HG02981 (cell line): Measurements from ENCODE around the gene EGFL7.

Experiments
- ATAC-seq: cut with Tn5 transposase; IDR thresholded peaks from one replicate; pipeline ENCODE4 v1.9.1; 2021; ENCODE audit warnings: mild to moderate bottlenecking, moderate library complexity; ENCODE audit not compliant: unreplicated experiment

EGFL7 gene

DNA sequence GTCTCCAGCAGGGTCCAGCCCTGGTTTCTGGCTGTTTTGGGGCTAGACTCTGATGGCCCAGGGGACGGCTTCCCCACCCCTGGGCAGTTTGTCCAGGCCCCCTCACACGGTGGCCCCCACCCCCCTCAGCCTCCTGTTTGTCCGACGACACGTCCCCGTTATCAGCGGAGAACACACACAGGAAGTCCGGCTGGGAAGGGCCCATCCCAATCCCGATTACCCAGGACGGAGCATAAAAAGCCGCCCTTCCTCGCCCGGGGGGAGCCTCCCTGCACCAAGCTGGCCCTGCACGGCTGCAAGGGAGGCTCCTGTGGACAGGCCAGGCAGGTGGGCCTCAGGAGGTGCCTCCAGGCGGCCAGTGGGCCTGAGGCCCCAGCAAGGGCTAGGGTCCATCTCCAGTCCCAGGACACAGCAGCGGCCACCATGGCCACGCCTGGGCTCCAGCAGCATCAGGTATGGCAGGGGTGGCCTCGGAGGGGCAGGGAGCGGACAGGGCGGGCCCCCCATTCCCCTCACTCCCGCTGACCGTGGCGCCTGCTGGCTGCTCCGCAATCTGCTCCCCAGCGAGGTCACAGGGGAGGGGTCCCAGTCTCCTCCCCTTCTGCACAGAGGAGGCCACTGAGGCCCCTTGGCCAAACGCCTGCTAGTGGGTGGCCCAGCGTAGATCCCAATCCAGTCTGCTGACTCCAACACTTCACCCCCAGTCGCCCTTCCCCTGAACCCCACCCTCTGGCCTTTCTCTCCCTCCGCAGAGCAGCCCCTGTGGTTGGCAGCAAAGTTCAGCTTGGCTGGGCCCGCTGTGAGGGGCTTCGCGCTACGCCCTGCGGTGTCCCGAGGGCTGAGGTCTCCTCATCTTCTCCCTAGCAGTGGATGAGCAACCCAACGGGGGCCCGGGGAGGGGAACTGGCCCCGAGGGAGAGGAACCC is at the start of gene EGFL7:
TSS of gene EGFL7 (plus strand) at position 261 of the 926 bp plus-strand sequence. CDS start 5,367 bp downstream, outside the sequence.
- no peak for ATAC-seq

DNA sequence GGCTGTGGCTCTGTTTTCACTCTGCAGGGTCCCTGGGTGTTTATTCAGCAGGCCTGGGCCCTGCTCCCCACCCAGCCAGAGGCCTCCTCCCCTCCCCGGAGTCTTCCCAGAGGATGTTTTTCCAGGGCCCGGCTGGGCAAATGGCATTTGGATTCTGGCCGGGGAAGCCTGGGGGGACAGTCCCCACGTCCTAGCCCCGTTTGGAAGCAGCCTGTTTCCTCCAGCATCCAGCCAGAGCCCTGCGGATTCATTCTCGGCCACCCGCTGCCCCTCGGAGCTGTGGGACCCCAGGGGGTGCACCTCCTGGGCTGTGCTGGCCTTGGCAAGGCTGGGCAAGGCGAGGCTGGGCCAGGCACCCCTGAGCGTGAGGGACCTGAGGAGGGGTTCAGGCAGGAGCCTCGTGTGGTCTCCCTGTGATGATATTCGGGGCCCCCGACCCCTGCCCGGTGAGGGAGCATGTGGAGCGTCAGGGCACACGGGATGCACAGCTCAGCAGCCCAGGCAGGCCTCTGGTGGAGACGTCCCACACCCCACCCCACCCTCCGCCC is 48.8 kb upstream of the EGFL7 start:
- no peak for ATAC-seq

DNA sequence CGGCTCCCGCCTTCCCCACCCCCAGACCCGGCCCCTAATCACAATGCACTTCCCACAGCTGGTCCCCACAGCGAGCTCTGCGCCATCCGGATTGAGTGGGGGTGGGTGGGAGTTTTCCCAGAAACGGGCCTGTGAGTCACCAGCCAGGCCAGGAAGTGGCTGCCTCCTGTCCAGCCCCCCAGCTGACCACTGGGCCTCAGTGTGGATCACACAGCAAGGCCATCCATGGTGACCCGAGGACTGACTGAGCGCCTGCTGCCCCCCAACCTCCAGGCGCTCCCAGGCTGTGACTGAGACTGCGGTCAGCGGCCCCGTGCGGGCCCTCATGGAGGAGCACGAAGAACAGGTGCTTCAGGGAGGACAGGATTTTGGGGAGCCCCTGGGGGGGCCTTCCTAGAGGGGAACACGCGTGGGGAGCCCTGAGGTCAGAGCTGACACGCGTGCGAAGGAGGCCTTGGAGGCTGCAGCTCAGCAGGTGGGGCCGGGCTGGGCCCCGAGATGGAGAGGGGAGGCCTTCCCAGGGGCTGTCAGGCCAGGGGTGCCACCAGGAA is 48.3 kb upstream of the EGFL7 start:
- ATAC-seq, result no peak

DNA sequence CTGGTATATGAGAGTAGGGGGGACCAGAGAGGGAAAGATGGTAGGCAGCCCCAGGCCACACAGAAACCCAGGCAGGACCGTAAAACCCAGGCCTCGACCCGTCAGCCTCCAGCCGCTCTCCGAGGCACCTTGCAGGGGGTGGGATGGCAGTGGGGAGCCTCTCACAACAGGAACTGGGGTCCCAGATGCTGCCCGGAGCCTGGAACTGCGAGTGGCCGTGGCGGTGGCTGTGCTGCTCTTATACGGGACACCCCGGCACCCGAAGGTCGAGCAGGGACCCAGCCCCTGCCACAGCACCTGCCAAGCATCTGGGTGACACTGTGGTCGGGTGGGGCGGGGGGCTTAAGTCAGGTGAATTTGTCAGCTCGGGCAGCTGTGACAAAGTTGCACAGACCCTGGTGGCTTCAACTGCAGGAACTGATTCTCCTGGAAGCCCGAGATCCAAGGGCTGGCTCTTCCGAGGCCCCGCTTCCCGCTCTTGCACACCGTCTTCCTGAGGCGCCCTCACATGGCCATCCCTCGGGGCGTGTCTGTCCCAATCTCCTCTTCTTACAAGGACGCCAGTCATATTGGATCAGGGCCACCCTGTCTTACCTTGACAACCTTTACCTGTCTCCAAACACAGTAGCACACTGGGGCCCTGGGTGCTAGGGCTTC is 47.6 kb upstream of the EGFL7 start:
- no peak for ATAC-seq

DNA sequence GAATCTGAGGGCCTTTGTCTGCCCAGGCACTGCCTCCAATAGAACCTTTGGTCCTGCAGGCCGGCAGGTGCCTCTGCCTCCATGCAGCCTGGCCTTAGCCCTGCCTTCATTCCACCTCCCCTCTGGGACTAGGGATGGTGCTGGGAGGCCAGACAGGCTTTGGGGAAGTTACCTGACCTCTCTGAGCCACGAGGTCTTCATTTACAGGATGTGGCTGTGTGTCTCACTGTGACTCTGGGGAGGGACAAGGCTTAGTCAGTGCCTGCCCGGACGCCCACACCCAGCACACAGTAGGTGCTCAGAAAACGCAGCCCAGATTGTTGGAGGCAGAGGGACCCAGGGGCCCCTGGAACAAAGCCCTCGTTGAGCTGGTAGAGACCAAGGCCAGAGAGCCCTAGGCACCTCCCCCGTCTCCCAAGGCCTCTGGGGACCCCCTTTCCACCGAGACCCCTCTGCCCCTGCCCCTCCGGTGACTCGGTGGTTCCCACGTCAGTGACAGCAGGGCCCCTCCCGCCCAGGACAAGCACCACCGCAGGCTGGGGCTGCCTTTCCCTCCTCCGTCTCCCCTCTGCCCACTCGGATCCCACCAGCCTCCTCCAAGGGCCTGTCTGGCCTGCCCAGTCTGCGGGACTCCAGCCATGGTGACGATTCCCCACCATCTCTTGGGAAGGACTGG is 46.9 kb upstream of the EGFL7 start:
- no peak for ATAC-seq

DNA sequence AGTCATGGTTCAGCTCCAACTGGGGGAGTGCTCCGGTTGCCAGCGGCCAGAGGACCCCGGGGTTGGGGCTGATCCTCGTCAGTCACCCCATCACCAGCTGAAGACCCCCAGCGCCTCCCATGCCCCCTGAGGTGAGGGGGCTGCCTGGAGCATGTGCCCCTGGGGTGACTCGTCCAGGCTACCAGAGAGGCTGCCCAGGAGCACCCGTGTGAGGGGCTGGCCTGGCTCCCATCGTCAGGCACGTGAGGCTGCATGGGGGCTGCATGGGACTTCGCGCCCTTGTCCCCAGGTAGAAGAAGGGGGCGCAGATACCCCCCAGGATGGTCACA is 46.4 kb upstream of the EGFL7 start:
- no peak for ATAC-seq

DNA sequence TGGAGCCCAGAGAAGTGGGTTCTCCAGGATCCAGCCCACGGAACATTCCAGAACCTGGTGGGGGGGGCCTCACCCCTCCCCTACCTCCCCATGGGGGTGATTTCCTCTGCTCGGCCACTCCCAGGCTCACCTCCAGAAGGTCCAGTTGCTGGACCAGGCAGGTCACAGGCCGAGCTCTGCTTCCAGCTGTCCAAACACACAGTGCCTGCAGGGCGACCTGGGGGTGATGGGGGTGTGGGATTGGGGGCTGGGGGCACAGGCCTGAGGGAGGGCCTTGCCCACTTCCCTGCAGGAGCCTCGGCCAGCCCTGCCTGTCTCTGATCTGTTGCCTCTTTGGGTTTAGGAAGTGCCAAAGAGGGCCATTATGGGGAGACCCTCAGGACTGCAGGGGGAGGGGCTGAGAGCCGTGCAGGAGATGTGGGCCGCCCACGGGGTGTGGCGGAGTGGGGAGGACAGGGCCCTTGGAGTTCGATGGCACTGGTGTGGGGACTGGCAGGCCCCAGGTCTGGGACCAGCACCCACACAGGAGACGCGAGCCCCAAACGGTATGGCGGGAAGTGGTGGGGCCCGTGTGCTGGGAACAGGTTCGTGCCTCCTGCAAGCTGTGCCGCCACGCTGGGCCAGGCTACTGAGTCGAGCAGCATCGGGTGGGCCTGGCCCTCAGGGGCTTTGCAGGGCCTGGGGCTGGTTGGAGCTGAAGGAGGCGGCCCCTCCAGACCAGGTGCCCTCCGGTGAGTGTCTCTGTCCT is 45.6 kb upstream of the EGFL7 start:
- ATAC-seq, result no peak

DNA sequence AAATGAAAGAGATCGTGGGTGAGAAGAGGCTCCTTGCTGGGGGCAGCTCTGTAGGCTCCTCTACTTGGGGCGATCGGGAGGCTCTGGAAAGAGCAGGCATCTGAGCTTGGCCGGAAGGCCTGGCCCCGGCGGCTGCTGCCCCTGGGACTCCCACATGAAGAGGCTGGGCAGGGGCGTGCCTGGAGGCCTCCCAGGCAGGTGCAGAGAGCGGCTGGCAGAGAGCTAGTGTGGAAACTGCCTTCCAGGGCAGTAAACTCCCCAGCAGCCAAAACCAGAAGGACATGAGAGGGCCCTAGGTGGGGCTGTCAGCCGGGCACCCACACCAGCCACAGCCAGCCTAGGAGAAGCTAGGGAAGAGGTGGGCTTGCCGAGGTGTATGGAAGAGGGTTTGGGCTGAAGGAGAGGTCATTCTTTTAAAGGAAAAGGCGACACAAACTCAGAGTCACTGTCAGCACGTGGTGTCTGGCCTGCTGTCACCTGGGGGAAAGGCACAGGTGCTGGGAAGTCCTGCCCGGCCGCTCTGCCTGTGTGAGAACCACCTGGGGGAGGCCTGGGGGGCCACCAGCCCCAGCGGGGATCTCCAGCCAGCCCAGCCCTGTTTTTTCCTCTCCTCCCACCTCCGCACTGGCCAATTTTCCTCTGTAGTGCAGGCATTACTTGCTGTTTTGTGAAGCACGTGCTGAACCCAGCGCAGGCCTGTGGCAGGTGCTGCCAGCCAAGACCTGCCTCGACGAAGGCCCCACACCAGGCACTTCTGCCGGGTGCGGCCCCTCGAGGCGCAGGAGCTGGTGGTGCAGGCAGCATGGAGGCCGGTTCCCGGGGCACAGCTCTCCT is 44.8 kb upstream of the EGFL7 start:
- no peak for ATAC-seq

DNA sequence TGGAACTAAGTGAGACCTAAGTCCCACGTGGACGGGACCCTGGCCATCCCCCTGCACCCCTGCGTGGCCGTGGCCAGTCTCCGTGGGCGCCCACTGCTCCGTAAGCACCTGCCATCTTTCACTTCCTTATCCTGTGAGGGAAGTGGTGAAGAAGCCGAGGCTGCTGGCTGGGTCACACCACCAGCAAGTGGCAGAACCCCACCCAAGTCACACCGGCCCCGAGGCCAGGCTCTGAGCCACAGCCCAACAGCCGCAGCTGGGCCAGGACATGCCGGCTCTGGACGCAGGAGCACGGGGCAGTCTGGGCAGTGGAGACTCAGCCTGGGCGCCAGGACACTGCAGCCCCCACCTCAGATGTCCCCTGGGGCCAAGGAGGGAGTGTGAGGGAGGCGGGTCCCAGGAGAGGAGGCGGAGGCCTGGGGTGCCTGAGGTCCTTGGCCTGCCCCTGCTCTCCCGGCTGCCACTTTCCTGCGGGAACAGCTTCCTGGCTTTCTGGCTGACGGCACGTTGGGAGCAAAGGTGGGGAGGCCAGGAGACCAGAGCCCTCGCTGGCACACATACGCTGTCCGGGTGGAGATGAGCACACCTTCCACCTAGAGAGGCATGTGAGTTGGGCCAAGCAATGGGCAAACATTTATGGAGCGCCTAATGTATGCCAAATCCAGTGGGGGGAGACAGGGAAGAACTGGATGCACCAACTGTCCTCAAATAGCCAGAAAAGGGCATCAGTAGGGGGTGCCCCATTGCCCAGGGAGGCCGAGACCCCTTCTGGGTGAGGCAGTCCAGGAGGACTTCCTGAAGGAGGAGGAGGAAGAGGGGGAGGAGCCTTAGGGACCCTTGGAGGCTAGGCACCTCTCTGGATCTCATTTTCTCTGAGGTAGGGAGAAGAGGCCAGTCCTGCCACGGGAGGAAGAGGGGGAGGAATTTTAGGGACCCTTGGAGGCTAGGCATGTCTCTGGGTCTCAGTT is 43.9 kb upstream of the EGFL7 start:
- no peak for ATAC-seq

DNA sequence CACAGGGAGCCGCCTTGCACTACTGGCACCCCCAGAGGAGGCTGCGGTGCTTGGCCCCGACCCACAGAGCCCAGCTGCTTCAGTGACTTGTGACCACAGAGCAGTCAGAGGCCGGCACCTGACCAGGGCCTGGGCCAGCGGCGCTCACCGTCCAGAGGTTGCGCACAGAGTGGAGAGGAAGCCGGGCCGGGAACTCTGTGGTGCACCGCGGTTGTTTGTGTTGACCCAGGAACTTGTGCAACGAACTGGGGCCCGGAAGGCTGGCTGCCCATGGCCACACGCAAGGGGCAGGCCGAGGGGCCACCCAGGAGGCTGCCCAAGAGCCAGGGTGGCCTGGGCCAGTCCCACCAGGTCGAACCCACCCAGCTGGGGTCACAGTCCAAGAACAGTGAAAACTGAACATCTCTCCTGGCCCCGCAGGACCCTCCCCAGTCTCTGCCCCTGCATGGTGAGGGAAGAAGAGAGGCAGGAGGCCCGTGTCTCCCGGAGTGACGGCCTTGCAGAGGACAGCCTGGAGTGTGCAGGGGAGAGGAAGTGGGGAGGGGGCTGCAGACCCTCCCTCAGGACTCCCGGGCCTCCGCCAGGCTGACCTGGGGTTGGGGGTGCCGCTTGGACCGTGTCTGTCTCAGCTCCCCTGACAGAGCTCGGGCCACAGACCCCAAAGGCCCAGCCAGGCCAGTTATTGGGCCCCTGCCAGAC is 42.8 kb upstream of the EGFL7 start:
- ATAC-seq, result no peak

DNA sequence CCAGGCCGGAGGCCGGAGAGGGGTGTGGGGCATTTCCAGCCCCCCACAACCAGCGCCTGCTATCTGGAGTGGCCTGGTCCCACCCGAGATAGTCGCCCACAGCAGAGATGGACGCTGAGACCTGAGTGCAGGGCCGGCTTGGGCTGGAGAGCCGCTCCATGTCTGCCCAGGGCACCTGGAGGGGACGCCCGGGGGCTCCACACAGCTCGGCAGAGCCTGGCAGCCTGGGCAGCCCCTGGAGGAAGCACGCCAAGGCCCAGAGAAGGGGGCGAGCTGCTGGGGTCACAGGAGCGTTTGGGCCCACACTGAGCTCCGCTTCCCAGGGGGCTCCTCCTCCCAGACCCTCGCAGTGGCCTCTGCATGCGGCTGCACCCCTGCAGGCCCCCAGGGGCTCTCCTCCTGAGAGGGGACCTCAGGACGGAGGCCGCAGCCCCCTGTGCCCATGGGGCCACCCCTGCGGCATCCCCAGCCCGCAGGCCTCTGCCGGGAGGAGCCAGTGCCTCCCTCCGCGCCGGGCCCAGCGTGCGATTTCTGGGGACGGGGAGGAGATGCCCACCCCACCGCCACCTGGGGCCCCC is 42.2 kb upstream of the EGFL7 start:
- ATAC-seq, result no peak

DNA sequence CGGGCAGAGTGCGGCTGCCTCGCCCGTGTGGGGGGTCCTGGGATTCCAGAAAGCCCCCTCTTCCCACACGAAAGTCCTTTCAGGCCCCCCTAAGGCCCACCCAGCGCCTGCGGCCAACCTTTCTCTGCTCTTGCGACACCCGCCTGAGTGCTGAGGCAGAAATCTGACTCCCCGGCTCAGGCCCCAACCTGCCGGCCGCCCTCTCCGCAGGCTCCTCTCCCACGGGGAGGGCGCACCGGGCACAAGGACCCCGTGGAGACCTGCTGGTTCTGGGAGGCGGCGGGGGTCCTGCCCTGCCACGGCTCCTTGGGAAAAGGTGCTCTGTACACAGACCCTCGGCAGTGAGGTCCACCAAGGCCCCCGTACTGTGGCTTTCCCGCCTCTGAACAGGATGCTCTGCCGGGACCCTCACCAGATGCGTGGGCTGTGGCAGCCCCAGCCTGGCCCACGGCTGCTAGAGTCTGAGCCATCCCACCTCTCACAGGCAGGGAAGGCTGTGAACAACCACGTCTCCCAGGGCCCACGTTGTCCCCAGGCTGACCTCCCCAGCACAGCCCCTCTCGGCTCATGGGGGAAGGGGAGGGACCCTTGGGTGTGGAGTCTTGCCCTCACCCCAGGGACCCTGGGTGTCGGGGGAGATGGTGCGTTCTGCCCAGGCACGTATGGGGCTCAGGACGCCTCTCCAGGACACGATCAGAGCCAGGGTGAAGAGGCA is 41.5 kb upstream of the EGFL7 start:
- ATAC-seq, result no peak

DNA sequence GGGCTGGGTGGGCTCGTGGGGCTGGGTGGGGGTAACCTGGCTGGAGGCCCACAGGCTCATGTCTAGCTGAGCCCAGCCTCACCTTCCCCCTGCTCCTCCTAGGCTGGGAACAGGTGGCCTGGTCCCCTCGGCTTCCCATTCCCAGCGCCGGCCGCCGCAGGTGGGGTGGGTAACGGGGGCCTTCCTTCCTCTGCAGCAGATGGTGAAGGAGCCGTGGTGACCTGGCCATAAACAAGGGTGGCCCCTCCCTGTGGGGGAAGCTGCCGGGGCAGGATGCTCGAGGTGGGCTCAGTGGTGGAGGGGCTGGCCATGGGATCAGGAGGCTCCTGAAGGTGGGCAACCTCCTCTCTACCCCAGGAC is 41.0 kb upstream of the EGFL7 start:
- ATAC-seq, result no peak

DNA sequence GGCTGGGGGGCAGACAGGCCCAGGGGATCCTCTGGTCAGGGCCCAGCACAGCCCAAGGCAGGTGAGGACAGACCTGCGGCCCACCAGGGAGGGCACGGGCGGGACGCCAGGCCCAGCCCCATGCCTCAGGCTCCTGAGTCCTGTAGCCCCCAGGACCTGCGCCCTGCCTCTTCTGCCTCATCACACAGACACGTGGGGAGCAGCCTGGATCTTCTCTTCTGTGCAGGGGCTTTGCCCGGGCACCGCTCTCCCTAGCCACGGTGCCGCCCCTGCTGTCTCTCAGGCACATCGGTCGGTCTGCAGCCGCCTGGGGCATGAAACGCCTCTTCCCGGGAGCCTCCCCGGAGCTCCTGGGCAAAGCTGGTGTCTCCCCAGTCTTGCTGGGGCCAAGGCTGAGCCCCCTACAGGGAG is 40.2 kb upstream of the EGFL7 start:
- ATAC-seq, result no peak

DNA sequence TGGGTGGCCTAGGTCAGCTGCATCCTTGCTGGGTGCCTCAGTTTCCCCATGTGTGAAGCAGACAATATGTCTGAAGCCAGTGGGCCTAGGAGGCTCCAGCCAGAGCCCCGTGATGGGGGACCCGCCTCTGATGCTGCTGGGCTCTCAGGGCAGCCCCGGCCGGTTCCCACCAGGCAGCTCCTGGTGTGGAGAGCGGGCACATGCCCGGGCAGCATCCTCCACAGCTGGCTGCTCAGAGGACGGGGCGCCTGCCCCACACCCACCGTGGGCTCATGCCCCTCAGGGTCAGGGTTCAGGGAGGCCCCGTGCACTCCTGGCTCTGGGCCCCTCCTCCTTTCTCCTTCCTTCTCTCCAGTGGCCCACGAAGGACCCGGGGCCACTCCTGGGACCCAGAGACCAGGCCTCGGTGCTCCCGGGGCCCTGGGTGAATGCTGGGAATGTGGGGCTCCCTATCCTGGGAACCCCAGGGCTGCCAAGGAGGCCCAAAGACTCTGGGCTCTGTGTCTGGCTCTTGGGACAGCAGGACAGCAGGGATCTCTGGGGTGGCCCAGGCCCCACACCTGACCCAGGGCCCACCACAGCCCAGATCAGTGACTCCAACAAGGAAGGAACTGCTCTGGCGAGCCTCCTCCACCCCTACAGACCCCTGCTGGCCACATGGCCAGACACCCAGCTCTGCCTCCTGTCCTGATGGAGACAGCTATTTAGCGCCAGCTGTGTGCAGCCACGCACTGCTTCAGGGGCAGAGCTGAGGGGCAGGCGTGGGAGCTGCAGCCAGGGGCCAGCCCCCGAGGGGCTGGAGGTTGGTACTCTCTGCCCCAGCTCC is 39.5 kb upstream of the EGFL7 start:
- ATAC-seq, result no peak

DNA sequence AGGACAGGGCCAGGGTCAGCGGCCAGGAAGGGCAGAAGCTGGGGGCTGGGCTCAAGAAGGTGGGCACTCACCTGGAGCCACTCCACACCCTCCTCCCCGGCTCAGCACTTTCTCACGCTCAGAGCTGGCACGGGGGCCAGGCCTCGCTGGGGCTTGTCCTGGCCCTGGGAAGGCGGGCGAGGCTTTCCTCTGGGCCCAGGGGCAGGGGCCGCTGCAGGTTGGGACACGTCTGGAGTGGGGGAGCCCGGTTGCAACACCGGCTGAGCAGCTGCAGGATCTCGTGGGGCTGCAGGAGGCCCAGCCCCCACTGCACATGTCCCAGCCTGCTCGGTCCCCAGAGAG is 38.9 kb upstream of the EGFL7 start:
- no peak for ATAC-seq
